GM19372 (cell line): ENCODE measurements around the gene NAB2.
"Not testable (repeated sequence)": the region's sequence is repeated elsewhere in the genome, so short reads cannot be mapped to it uniquely, and the experiment has no call there.

Experiments used
- ATAC-seq: cut with Tn5 transposase; IDR thresholded peaks from one replicate; pipeline ENCODE4 v1.9.1; 2021; ENCODE audit warnings: mild to moderate bottlenecking, low read depth, moderate library complexity; ENCODE audit not compliant: unreplicated experiment

The NAB2 gene

GRCh38 chr12:57110104-57111030, 21.5 kb downstream of the NAB2 start:
- peak; percentile 39 for ATAC-seq

DNA sequence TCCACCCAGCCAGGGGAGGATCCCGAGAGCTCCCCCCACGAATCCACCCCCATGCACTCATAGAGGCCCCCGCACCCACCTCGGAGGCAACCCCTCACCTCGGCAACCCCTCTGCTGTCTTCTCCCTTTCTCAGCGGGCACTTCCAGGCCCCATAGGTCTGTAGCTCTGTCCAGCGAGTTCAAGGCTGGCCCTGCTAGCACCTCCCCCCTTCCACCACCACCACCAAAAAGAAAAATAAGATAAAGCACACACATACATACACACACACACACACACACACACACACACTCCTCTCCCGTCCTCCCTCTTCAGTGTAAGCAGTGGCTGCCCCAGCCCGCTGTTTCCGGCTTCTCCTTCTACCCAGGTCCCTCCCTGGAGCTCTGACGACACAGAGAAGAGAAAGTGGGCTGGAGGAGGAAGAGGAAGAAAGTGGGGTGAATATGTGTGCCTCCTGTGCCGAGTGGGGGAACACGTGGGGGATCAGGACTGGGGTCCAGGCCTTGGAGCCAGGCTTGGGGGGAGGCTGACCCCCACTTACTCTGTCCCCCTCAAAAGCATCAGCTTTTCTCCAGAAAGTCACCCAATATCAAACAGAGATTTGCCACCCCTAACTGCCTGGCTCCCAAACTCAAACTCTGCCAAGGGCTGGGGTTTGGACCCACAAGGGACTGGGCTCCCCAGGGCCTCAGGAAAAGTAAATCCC, 22.3 kb downstream of the NAB2 start, which contains the start of gene STAT6:
Gene STAT6 (minus strand): TSS at position 332 of the 704 bp plus-strand sequence. CDS start 3,084 bp downstream, outside the sequence.
- peak; percentile 55 for ATAC-seq

DNA sequence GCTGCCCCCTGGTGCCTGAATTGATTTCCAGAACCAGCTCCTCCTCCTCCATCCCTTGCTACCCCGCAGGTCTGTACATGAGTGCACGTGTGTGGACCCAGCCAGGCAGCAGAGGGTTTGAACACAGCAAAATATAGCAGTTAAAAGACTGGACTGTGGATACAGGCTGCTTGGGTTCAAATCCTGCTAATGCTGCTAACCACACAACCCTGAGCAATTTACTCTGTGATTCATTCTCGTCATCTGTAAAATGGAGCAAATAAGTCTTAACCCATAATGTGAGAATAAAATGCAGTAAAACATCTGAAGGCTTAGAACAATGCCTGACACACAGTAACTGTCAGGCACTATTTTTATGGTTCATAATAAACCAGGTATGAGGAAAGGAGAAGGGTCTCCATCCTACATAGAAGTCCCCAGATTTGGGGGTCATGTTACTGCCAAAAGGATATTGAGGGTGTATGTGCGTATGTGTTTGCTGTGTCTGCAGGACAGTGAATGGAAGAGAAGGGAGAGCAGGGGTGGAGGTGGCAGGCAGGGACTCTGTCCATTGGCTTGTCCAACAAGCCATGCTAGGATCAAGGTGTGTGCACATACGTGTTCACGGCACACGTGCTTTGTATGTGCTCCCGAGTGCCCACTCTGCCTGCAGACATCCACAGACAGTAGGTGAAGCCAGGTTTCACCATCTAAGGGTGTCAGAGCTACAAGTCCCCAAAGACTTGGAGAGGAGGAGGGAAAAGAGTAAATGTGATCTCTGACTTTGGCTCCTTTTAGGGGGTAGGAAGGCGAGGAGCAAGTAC, 23.8 kb downstream of the NAB2 start:
- peak; percentile 46 for ATAC-seq

GRCh38 chr12:57116580-57117281, 27.8 kb downstream of the NAB2 start:
- no peak for ATAC-seq

DNA sequence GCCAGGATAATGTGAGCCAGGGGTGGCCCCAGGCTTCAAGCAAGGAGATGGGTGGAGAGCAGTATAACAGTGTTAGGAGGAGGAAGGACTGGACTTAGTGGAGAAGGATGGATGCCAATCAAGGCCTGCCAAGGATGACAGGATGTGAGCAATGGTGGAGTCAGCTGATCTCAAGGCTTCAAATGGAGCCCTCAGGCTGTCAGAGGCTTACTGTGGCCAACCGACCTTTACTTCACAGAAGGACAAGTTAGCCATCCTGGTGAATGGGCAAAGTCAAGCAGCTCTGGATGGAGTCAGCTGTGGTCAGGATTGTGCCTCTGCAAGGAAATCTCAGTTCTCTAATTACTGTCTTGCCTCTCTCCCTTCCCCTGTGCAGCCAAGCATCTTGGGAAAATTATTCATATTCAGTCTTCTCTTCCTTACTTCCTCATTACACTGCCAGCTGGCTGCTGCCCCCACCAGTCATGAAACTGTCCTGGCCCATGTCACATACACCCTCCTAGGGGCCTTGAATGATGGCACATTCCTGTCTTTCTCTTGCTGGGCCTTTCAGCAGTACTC, 29.9 kb downstream of the NAB2 start:
- no peak for ATAC-seq

GRCh38 chr12:57119294-57120085, 30.6 kb downstream of the NAB2 start:
- no peak for ATAC-seq

DNA sequence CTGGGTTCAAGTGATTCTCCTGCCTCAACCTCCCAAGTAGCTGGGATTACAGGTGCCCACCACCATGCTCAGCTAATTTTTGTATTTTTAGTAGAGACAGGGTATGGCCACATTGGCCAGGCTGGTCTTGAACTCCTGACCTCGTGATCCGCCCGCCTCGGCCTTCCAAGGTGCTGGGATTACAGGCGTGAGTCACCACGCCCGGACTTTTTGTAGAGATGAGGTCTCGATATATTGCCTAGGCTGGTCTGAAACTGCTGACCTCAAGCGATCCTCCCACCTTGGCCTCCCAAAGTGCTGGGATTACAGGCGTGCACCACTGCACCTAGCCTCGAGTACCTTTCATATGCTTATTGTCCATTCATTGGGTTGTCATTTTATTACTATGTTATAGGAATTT, 31.8 kb downstream of the NAB2 start:
- not testable (repeated sequence) for ATAC-seq

- no peak for ATAC-seq
Observed at GRCh38 chr12:57123813-57124212, 34.9 kb downstream of the NAB2 start.

DNA sequence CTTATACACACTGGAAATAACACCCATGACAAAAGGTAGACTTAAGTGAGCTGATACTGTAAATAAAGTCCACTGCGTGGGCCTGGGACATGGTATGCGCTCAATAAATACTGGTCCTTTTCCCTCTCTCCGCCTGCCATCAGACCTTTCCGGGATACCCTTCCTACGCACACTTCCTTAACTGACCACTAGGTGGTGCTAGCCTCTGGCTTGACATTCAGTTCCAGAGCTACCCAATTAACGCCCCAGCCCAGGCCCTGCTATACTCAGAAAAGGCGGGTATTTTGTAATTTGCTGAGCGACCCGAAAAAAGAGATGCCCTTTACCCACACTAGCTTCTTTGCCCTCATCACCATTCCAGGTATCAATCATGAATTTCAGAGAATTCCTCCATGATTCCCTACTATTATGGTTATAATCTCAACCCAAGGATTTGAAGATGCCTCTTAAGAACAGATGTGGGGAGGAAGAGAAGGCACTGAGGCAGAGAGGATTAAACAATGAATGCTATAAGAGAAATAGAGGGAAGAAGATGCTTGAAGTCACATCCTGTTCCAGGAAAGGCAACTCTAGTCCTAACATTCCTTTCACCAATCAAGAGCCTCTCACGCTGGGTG, 35.5 kb downstream of the NAB2 start:
- no peak for ATAC-seq

GRCh38 chr12:57126061-57126460, 37.1 kb downstream of the NAB2 start:
- ATAC-seq = no peak

GRCh38 chr12:57126561-57126960, 37.6 kb downstream of the NAB2 start:
- no peak for ATAC-seq

- no peak for ATAC-seq
Observed at GRCh38 chr12:57127101-57127725, 38.3 kb downstream of the NAB2 start.

DNA sequence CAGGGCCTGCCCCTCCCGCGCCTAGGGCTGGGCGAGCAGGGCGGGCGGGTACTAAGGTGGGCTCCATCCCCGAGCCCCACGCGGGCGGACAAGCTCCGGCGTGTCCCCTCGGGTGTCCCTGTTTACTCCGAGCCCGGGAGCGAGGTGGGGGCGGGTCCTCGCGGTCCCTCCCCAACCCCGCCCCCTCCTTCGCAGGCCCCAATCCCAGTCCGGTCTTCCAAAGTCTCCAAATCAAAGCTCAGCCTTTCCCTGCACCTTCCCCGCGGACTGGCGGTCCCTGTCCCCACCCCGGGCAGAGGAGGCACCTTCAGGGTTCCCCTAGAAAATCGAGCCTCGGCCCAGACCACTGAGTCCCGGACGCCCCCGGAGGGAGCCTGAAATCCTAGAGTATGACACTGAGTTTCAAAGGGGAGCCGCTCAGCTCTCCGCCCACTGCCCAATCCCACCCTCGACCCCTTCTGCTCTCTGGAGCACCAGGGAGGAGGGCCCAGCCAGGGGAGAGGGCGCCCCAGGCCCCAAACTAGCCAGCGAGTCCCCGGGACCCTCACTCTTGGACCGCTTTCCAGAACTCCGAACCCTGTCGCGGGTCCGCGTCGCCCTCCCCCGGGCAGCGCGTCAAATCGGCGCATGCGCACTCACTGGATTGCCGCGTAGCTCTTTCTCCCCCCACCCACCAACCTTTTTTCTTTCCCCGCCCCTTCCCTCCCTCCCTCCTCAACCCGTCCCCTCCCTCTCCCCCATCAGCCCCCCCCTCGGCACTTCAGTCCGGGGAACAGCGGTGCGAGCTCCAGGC, 39.0 kb downstream of the NAB2 start, which contains the start of gene LRP1:
Gene LRP1 (plus strand): TSS at position 758 of the 793 bp plus-strand sequence. CDS start 482 bp downstream, outside the sequence.
- no peak for ATAC-seq

- no peak for ATAC-seq
Observed at GRCh38 chr12:57128519-57129247, 39.8 kb downstream of the NAB2 start.

GRCh38 chr12:57129321-57129842, 40.5 kb downstream of the NAB2 start:
- no peak for ATAC-seq

GRCh38 chr12:57129889-57130288, 41.0 kb downstream of the NAB2 start:
- no peak for ATAC-seq
